ENCODE results near the gene TDRD7. TPM values are rescaled to one million over a fixed set of nuclear protein-coding genes. Genes with fewer than 3 reads are reported as not detected.

The TDRD7 gene
- total RNA-seq, 2 experiments from 2014 or later, result 3.7 to 4.0 TPM

DNA sequence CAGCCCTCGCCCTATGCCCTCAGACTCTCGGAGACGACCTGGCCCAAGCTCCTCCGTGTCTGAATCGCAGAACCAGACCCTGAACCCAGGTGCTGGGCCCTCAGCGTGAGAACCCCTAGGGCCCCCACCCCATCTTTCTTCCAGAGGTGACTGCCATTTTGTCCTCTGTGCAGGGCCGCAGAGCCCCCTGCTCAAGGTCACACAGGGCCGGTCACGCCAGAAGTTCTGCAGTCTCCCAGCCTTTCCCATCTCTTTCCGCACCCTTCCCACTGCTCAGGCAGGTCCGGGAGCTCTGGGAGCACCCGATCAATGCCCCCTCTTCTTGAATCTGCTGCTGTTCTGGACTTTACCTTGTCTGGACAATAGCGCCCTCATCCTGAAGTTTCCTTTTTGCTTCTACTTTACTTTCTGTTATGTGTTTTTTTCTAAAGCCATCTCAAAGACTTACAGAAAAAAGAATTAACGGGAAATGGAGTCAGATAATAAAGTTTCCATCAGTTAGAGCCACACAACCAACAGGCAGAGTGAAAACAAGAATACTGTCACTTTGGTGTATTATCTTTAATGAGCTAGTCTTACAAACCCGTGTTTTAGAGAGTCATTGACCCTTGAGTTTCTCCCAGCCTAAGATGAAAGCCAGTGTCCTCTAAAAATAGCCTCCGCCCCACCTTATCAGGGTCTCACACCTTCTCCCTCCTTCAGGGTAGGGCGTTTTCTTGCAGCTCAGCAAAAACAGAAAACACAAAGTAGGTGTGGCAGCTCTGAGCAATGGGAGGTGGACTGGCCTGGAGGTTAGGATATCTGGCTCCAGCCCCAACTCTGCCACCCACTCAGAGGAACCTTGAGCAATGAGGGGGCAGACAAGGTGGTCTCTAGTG is 91.3 kb downstream of the TDRD7 start:
- ChIA-PET POLR2A (no interaction called here), CTCF (interaction anchor here (1.0 to 4.0 kb wide), 6 partner anchors 24 to 112 kb away, joined by 3 to 24 read pairs (median 5); no protein-coding TSS in a partner anchor)
- DNase-seq, result no peak
- TF ChIP-seq, protein P1, sequence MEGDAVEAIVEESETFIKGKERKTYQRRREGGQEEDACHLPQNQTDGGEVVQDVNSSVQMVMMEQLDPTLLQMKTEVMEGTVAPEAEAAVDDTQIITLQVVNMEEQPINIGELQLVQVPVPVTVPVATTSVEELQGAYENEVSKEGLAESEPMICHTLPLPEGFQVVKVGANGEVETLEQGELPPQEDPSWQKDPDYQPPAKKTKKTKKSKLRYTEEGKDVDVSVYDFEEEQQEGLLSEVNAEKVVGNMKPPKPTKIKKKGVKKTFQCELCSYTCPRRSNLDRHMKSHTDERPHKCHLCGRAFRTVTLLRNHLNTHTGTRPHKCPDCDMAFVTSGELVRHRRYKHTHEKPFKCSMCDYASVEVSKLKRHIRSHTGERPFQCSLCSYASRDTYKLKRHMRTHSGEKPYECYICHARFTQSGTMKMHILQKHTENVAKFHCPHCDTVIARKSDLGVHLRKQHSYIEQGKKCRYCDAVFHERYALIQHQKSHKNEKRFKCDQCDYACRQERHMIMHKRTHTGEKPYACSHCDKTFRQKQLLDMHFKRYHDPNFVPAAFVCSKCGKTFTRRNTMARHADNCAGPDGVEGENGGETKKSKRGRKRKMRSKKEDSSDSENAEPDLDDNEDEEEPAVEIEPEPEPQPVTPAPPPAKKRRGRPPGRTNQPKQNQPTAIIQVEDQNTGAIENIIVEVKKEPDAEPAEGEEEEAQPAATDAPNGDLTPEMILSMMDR (IDR thresholded peaks at IDR 0.05), result no peak
- Mint-ChIP-seq H3K9me3 (no peaks in the 10 kb centered on the region), H3K27me3 (peaks cover 47% of the 10 kb centered on the region), H3K36me3 (ENCODE audit: low read depth) (no peaks in the 10 kb centered on the region), H3K4me3 (peak overlapping the region; percentile 53), H3K27ac (no peak overlapping the region), H3K4me1 (ENCODE audit: low read depth) (peaks cover 12% of the 10 kb centered on the region)
- no peak for ATAC-seq
- intact Hi-C loops (cut with micrococcal nuclease), result loop anchor here (5.0 kb wide), 1 partner anchor 91 kb away; the partner anchor contains the start of gene TDRD7

DNA sequence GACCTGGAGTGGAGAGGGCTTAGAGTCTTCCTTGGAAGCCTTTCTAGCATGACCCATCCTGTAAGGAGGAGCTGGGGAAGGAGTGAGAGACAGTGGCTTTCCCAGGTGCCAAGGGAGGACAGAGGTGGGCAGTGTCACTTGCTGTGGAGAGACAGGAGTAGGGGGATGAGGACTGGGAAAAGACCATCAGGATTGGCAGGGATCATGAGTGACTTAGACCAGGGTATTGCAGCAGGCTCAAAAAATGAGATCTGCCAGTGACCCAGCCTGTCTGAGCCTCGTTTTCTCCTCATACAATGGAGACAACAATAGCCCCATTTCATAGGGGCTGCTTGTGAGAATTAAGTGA is 91.9 kb downstream of the TDRD7 start:
- H3K27me3 Mint-ChIP-seq, result peaks cover 50% of the 10 kb centered on the region
- ChIA-PET POLR2A (no interaction called here), CTCF (interaction anchor here (1.4 to 4.0 kb wide), 3 partner anchors 35 to 112 kb away, joined by 6 to 24 read pairs (median 15); no protein-coding TSS in a partner anchor)
- intact Hi-C loops (cut with micrococcal nuclease), result loop anchor here (5.0 kb wide), 1 partner anchor 92 kb away; the partner anchor contains the start of gene TDRD7
- H3K36me3 Mint-ChIP-seq (ENCODE audit: low read depth), result no peaks in the 10 kb centered on the region
- no peak overlapping the region for H3K27ac Mint-ChIP-seq
- no peak for DNase-seq
- no peak overlapping the region for H3K4me3 Mint-ChIP-seq
- H3K9me3 Mint-ChIP-seq, result no peaks in the 10 kb centered on the region
- ATAC-seq, result no peak
- peaks cover 12% of the 10 kb centered on the region for H3K4me1 Mint-ChIP-seq (ENCODE audit: low read depth)
- TF ChIP-seq, protein P1 (IDR thresholded peaks at IDR 0.05), result no peak

- intact Hi-C loops (cut with micrococcal nuclease), result loop anchor here (5.0 kb wide), 1 partner anchor 92 kb away; the partner anchor contains the start of gene TDRD7
- no peak overlapping the region for H3K4me3 Mint-ChIP-seq
- peaks cover 12% of the 10 kb centered on the region for H3K4me1 Mint-ChIP-seq (ENCODE audit: low read depth)
- ATAC-seq (no peak), DNase-seq (no peak)
- no peaks in the 10 kb centered on the region for H3K36me3 Mint-ChIP-seq (ENCODE audit: low read depth)
- TF ChIP-seq, protein P1 (IDR thresholded peaks at IDR 0.05), result no peak
- ChIA-PET CTCF (interaction anchor here (4.0 kb wide), 1 partner anchor 94 kb away, joined by 24 read pairs; no protein-coding TSS in a partner anchor), POLR2A (no interaction called here)
- H3K27ac Mint-ChIP-seq, result no peak overlapping the region
- no peaks in the 10 kb centered on the region for H3K9me3 Mint-ChIP-seq
- peaks cover 47% of the 10 kb centered on the region for H3K27me3 Mint-ChIP-seq
These were observed 92.7 kb downstream of the TDRD7 start for GRCh38 chr9:97504381-97505216.

- peaks cover 13% of the 10 kb centered on the region for H3K4me1 Mint-ChIP-seq (ENCODE audit: low read depth)
- ATAC-seq (no peak), DNase-seq (no peak)
- H3K27ac Mint-ChIP-seq, result no peak overlapping the region
- POLR2A ChIA-PET, result interaction anchor here (1.1 kb wide), 1 partner anchor 9 kb away, joined by 3 read pairs; no protein-coding TSS in a partner anchor
- intact Hi-C loops (cut with micrococcal nuclease), result no loop called here
- peaks cover 36% of the 10 kb centered on the region for H3K27me3 Mint-ChIP-seq
- CTCF ChIA-PET, result interaction anchor here (1.1 to 2.6 kb wide), 3 partner anchors 37 to 93 kb away, joined by 4 to 8 read pairs (median 5); no protein-coding TSS in a partner anchor
- TF ChIP-seq, protein P1 (IDR thresholded peaks at IDR 0.05), result no peak
- H3K36me3 Mint-ChIP-seq (ENCODE audit: low read depth), result no peaks in the 10 kb centered on the region
- H3K4me3 Mint-ChIP-seq, result no peak overlapping the region
- no peaks in the 10 kb centered on the region for H3K9me3 Mint-ChIP-seq
These were observed 93.9 kb downstream of the TDRD7 start for GRCh38 chr9:97505845-97506244.

Measured in activated CD8-positive, alpha-beta T cell treated with anti-CD3 and anti-CD28 coated beads for 36 hours (primary cell).